ENCODE data around the gene ERGIC1.
"Not testable (repeated sequence)": the region's sequence is repeated elsewhere in the genome, so short reads cannot be mapped to it uniquely, and the experiment has no call there.

Gene ERGIC1

DNA sequence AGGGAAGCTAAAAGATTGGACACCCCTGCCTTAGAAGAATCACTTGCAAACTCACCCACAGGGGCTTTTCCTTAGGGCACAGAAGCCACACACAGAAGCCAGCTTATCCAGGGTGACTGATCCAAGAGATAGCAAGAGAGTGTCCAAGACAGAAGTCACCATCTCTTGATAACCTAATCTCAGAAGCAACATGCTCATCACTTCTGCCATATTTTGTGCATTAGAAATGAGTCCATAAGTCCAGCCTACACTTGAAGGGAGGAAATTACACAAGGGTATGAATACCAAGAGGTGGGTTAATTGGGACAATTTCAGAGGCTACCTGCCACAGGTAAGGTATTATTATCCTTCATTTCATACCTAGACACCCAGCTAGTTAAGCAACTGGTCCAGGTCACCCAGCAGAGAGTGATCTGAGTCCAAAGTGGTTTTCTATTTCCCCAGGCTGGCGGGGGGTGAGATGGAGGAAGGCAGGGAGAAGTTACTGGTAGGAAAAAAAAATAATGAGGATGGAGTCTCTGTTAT, 3.7 kb upstream of the ERGIC1 start:
- no peak for DNase-seq

GRCh38 chr5:172830876-172831662, 3.0 kb upstream of the ERGIC1 start:
- DNase-seq, result no peak

- no peak for DNase-seq
Measured at GRCh38 chr5:172832383-172833315, 1.4 kb upstream of the ERGIC1 start.

- DNase-seq, result no peak
Measured at GRCh38 chr5:172833372-172833685, 722 bp upstream of the ERGIC1 start.

GRCh38 chr5:172834415-172835289, 601 bp downstream of the ERGIC1 start:
- DNase-seq, result no peak

DNA sequence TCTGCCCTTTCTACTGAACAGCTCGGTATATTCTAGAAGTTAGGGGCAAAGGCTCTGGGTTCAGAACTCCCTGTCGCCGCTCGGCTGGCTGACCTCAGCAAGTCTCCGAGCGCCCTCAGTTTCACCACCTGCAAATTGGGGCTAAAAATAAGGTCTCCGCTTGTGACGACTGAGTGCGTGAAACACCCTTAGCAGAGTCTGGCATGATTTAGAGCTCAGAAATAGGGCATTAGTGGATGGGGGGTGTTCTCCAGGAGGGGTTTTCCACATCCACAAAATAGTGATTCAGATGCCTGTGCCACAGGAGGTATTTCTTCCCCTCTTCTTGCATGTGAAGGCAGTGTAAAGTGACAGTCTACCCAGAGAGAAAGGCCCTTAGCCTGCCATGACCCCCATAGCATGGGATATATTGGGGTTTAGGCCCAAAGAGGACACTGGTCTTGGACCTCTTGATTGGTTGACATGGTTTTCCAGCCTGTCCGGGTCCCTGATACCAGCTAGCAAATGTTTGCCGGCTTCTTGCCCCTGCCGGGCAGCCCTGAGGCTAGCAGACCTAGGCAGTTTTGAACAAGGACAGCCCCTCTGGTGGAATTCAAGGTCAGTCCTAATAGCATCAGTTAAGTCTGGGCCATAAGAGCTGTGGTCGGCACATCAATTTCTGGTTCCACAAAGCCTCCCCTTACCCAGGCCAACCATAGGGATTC, 1.4 kb downstream of the ERGIC1 start:
- no peak for DNase-seq

DNA sequence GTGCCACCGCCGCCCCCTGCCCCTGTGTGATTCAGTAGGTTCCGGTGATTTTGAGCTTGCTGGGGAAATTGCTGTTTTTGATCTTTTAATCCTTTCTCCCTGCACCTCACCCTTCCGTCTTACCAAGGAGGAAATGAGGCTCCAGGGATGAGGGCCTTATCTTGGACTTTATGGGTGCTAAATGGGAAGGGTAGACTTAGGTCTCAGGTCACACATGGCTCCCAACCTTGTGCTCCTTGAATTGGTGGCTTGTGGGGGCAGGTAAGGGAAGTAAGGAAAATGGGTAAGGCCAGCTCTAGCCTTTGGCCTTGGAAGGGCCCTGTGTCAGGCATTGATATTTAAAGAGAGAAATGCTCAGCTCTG, 1.9 kb downstream of the ERGIC1 start:
- DNase-seq, result no peak

GRCh38 chr5:172837640-172838039, 3.6 kb downstream of the ERGIC1 start:
- no peak for DNase-seq

DNA sequence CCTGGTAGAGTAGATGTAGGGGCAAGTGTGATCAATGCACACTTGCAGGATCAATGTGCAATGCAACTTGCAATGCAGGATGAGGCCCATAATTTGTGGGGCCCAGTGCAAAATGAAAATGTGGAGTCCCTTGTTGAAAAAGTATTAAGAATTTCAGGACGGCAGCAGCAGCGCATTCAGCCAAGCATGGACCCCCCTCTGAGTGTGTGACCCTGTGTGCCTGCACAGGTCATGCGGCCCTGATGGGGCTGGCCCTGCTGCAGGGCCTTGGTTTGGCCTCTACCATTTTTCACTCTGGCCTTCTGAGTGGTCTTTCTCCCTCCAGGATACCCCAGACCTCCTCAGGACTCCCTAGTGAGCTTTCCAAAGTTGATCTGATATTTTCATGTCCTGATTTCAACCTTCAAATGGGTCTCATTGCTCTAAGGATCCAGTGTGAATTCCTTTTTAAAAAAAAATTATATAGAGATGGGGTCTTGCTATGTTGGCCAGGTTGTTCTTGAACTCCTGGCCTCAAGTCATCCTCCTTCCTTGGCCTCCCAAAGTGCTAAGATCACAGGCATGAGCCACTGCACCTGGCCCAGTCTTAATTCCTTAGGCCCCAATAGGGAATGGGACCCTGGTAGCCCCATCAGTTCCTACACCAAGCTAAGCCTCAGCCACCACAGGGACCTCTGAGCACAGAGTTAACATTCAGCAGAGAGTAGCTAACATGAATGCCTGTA, 4.3 kb downstream of the ERGIC1 start:
- DNase-seq, result no peak

- DNase-seq, result no peak
Measured at GRCh38 chr5:172839669-172840431, 5.8 kb downstream of the ERGIC1 start.

GRCh38 chr5:172840432-172841154, 6.5 kb downstream of the ERGIC1 start:
- no peak for DNase-seq

GRCh38 chr5:172841256-172841655, 7.2 kb downstream of the ERGIC1 start:
- no peak for DNase-seq

DNA sequence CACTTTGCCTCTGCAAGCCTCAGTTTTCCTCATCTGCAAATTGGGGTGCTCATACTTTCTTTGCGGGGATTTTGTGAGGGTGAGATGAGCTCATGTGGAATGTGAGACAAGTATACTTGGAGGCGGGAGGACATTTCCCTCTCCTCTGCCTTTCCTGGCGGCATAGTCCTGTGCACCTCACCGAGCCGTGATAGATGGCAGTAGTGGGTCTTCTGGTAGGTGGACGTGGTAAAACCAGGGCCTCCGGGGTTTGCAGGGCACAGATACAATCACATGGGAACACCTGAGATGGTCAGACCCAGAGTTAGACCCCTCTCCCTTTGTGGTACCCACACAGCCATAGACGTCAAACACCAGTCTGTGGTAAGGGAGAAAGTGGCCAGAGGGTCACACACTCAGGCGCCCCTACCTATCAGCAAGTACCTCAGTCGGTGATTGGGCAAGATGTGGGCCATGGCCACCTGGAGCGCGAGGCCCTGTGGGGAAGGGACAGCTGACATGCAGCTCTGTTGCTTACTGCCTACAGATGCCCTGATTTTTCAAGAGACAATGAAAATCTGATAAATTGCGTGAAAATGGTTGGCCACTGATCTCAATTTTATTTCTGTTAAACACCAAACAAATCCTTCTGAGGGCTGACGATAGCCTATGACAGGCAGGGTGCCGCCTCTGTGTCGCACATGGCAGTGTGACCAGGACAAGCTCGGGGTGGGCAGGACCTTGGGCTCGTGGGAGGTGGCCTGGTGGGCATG, 9.9 kb downstream of the ERGIC1 start:
- DNase-seq, result no peak

- DNase-seq, result no peak
Measured at GRCh38 chr5:172844577-172844838, 10.5 kb downstream of the ERGIC1 start.

GRCh38 chr5:172845154-172845553, 11.1 kb downstream of the ERGIC1 start:
- no peak for DNase-seq

DNA sequence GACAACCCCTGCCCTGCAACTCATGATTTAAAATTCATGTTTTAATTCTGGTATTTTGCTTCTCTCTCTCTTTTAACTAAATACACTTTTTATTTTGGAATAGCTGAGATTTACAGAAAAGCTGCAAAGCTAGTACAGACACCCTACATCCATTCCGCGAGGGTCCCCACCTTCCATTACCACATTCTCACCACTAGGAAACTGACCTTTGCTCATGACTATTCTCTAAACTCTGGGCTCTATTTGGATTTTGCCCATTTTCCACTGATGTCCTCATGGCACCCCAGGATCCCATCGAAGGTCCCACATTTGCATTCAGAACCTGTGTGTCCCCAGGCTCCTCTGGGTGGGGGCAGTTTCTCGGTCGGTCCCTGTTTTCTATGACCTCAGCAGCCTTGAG, 11.5 kb downstream of the ERGIC1 start:
- no peak for DNase-seq

GRCh38 chr5:172846249-172846648, 12.2 kb downstream of the ERGIC1 start:
- DNase-seq, result no peak

- DNase-seq, result no peak
Measured at GRCh38 chr5:172846677-172847076, 12.6 kb downstream of the ERGIC1 start.

DNA sequence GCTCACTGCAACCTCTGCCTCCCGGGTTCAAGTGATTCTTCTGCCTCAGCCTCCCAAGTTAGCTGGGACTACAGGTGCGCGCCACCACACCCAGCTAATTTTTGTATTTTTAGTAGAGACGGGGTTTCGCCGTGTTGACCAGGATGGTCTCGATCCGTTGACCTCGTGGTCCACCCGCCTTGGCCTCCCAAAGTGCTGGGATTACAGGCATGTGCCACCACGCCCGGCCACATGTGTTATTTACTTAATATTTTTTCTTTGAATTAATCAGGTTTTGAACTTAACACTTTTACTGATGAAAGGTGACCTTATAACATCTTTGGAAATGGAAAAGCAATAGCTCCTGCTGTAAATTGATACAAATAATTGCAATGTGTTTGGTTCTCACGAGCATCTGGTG, 13.5 kb downstream of the ERGIC1 start:
- DNase-seq, result not testable (repeated sequence)

- DNase-seq, result no peak
Measured at GRCh38 chr5:172848419-172848818, 14.4 kb downstream of the ERGIC1 start.
